GM11168 (cell line): ENCODE results near the gene NDUFV3.

Experiments
- in situ Hi-C: fragments of 300-500 bp; cut with MboI; formaldehyde crosslinking; loops from one replicate; pipeline ENCODE4 v1.12.0; 2022; ENCODE audit warnings: low sequenced_read_pairs; ENCODE audit not compliant: unreplicated experiment

Gene NDUFV3

DNA sequence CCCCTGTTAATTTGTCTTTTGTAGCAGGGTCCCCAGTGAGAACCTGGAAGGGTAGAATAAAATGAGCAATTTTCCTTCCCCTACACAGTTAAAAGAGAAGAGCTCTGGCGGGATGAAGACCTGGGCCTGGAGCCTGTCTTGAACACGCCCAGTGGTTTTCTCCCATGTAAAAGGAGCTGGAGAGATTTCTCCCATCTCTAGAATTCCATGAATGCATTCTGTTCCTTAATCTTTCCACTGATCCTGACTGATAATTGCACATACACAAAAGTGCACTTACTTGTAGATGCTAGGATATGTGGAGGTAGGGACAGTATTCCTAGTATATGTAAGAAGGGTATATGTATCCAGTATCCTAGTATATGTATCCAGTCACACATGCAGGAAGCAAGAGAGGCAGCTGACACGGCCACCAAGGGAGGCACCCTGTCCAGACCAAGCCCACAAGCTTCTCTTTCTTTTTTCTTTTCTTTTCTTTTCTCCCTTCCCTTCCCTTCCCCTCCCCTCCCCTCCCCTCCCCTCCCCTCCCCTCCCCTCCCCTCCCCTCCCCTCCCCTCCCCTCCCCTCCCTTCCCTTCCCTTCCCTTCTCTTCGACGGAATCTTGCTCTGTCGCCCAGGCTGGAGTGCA, 69.4 kb downstream of the NDUFV3 start:
- in situ Hi-C loops, result no loop called here
